GM12873 (cell line): Measurements from ENCODE around the gene VGF.

Experiments used
- TF ChIP-seq, protein P1 (sequence below): IDR thresholded peaks from 2 replicates; pipeline ENCODE4 v1.5.1; 2012; ENCODE audit warnings: low read depth, mild to moderate bottlenecking, moderate library complexity, low read length, control low read depth; ENCODE audit not compliant: insufficient read depth; ENCODE audit errors: missing control alignments

VGF gene

DNA sequence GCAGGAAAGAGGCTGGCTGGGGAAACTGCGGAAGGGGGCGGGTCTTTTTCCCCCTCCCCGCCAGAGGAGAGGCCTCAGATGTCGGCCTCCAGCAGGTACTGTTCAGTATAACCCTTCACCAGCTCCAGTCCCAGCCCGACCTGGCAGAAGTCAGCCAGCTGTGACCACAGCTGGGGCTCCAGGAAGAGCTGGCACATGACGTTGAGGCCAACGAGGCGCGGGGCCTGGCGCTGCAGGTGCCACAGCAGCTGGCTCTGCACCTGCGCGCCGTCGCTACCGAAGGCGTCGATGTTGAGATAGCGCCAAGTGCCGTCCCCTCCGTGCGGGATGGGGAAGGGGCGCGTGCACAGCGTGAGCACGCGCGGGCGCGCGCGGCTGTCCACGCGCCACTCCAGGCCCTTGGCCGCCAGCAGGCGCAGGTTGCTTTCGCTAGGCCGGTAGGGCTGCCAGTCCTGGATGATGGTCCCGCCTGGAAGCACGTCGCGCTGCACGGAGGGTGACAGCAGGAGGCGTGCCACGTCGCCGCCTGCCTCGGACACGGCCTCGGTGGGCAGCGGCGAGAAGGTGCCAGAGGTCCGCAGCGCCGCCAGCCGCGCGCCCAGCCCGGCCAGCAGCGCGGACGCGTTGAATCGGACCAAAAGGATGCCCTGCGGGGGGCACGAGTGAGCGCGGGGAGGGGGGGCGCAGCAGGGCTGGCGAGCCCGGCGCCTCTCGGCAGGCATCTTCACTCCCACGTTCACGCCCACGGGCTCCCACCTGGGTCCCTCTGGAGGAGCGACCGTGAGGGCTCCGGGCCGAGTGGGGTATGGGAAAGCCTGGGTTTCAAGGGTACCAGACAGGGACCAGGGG lies 6.9 kb upstream of the VGF start:
- TF ChIP-seq, protein P1, sequence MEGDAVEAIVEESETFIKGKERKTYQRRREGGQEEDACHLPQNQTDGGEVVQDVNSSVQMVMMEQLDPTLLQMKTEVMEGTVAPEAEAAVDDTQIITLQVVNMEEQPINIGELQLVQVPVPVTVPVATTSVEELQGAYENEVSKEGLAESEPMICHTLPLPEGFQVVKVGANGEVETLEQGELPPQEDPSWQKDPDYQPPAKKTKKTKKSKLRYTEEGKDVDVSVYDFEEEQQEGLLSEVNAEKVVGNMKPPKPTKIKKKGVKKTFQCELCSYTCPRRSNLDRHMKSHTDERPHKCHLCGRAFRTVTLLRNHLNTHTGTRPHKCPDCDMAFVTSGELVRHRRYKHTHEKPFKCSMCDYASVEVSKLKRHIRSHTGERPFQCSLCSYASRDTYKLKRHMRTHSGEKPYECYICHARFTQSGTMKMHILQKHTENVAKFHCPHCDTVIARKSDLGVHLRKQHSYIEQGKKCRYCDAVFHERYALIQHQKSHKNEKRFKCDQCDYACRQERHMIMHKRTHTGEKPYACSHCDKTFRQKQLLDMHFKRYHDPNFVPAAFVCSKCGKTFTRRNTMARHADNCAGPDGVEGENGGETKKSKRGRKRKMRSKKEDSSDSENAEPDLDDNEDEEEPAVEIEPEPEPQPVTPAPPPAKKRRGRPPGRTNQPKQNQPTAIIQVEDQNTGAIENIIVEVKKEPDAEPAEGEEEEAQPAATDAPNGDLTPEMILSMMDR = no peak

DNA sequence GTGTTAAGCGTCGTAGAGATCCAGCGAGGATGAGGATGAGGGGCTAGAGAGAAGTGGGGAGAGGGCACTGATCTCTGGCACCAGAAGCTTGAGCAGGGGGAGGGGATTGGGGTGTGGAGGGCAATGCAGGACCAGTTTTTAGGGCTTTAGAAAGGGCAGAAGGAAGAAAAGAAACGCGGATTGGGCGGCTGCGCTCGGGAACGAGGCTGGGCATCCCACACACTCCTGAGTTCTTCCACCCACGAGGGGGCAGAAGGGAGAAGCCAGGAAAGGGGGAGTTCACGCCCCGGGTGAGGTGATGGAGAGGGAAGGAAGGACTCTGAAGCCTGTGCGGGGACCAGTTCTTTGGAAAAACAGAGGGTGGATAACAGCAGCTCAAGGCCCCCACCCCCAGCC lies 6.1 kb upstream of the VGF start:
- TF ChIP-seq, protein P1 = no peak

DNA sequence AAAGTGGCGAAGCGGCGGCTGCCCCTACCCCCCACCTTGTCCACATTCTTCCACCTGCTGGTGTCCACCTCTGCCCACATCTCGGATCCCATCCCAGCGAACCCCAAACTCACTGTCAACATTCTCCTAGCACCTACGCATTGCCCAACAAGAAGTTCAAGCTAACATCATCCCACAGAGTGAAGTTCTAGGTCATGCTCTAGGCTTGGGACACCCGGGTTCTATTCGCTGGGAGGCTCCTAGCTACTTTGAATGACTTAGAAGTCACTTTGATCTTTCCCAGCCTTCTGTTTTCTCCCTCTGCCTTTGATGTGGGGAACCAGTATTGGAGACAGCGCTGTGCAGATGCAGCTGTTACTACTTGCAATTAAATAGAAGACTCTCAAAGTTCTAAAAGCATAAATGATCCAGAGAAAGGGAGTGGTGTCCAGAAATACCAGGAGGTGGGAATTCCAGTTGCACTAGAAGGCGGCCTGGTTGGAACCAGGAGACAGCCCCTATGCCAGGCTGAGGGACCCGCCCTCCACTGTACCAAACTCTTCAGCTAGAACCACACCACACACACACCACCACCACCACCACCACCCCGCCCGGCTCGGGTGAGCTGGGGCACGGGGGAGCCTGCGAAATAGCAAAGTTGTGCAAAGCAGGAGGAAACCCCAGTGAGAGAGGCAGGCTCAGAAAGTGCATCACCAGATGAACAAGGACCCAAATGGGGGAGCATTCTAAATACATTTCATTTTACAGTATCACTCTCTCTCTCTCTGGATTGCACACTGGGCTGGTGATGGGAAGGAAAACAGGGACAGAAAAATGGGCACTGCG lies 5.5 kb upstream of the VGF start:
- TF ChIP-seq, protein P1 = no peak

DNA sequence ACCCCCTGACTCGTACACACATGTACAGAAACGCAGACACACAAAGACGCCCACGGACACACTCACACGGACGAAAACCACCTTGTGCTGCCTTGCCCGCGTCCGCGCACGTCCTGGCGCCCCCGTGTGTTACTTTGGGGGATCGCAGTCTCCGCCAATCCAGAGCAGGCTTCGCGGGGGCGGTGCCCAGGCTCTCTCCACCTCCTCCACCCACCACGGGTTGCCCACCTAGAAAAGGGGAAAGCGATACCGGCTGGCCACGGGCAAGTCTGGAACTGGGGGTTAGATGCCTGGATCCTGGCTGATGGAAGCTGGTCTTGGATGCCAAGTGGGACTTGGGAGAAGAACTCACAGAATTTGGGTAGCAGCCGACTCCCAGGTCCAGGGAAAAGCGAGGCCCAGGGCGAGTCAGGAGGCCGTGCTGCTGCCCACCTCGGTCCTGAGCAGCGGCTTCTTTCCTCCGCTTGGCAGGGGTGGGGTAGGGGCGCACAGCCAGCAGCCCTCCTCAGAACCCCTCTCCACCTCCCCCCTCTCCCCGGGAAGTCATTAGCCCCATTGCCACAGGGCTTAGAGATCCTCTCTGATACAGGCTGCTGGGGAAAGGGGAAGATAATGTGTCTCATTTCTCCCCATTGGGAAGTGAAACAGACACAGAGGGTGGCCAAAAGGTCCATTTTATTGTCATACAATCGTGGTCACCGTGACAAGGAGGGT lies 4.6 kb upstream of the VGF start:
- TF ChIP-seq, protein P1 = peak; percentile 96

DNA sequence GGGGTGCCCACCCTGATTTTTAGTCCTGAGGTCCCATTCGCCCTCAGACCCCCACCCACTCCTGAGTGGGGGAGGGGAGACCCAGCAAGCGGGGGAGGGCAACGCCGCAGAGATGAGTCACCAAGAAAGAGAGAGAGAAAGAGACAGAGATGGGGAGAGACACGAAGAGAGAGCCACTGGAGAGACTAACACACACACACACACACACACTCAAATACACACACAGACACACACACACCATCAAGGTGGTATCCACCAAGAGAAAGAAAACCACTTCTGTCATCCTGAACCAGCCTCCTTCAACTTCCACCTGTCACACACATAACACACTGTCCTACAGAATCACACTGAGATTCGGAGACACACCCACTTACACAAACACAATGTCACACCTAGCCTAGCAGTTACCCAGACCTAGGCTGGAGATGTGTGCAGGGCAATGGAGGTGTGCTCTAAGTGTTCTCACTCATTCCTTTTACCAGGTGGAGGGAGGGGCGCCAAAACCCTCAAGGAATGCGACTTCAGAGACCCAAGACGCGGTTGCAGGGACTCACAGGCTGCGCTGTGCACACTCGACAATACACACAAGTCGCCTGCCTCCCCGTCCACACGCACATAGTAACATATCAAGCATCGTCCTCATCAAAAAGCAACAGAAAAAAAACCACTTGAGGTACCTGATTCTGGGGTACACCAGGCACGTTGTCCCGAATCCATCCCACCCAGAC lies 3.9 kb upstream of the VGF start:
- TF ChIP-seq, protein P1 = no peak

DNA sequence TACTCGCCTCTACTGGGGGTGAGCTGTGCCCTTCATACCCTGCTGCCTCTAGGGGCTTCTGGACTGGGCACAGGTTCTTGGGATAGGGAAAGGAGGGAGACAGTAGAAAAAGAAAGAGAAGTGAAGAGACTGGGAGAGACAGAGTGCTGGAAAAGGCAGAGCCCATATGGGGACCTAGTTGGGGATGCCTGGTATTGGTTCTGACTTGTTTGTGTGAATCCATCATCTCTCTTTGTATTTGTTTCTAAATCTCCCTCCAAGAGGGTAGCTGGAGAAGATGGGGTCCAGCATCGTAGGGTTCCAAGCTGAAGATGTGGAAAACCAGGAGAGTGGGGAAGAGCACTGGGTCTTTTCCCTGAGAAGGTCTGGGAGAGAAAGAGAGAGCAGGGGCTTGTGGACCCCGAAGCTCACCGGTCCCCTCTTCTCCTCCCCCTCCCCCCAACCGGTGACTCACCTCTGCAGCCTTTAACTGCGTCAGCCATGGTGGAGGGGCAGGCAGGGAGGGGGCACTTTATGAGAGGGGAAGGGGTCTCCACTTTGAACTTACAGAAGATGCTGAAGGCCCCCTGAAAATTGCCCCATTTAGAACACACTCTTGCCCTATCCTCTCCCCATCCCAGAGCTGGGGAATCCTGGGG lies 3.2 kb upstream of the VGF start:
- TF ChIP-seq, protein P1 = no peak
